ENCODE measurements around the gene MRPL34.

DNA sequence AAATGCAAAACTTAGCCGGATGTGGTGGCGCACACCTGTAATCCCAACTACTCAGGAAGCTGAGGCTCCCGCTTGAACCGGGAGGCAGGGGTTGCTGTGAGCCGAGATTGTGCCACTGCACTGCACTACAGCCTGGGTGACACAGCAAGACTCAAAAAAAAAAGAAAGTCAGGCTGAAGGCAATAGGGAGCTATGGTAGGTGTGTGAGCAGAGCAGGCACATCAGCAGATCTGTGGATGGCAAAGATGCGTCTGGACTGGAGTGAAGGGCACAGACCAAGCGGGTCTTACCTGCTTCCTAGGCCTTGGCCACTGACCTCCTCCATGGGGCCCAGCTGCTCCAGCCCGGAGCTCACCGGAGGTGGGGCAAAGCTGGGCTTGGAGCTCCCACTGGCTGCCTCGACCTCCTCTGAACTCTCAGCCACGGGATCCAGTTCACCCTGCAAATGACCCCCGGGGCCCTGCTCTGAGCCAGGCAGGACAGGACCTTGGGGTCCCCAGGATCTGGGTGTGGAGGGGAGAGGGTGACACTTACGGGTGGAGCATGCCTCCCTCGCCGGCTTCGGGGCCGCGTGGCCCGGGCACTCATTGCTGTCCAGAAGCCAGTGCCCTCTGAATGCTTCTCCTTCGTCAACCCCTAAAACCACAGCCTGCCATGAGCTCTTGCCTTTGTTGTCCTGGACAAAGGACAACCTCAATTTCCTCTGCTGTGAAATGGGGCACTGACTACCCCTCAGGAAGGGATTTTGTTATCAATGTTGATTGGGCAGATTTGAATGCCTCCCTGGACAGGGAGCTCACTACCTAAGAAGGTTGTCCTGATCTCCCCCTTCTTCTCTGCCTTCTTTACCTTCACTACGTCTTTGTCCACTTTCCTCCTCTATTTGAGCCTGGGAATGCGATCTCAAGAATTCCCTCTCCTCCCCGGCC is 41.7 kb upstream of the MRPL34 start:
- TF ChIP-seq, protein P1, sequence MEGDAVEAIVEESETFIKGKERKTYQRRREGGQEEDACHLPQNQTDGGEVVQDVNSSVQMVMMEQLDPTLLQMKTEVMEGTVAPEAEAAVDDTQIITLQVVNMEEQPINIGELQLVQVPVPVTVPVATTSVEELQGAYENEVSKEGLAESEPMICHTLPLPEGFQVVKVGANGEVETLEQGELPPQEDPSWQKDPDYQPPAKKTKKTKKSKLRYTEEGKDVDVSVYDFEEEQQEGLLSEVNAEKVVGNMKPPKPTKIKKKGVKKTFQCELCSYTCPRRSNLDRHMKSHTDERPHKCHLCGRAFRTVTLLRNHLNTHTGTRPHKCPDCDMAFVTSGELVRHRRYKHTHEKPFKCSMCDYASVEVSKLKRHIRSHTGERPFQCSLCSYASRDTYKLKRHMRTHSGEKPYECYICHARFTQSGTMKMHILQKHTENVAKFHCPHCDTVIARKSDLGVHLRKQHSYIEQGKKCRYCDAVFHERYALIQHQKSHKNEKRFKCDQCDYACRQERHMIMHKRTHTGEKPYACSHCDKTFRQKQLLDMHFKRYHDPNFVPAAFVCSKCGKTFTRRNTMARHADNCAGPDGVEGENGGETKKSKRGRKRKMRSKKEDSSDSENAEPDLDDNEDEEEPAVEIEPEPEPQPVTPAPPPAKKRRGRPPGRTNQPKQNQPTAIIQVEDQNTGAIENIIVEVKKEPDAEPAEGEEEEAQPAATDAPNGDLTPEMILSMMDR (IDR thresholded peaks at IDR 0.05) = no peak
- TF ChIP-seq POLR2AphosphoS5 (IDR thresholded peaks at IDR 0.05) (no peak), EP300 (IDR thresholded peaks at IDR 0.05) (no peak), POLR2A (IDR thresholded peaks at IDR 0.05) (no peak)
